LoVo (cell line): Measurements from ENCODE around the gene PPP1R17.
A peak's percentile ranks its signal among the peaks of the same experiment; 100 is the strongest.

Experiments
- DNase-seq: peaks from one replicate; pipeline ENCODE4 v3.0.0-alpha.2; 2016; ENCODE audit warnings: low spot score

The PPP1R17 gene

GRCh38 chr7:31702354-31702753 is 15.3 kb downstream of the PPP1R17 start:
- no peak for DNase-seq

GRCh38 chr7:31705377-31705776 is 18.4 kb downstream of the PPP1R17 start:
- DNase-seq = no peak

- DNase-seq = no peak
Observed at GRCh38 chr7:31707089-31707488, 20.1 kb downstream of the PPP1R17 start.

- no peak for DNase-seq
Observed at GRCh38 chr7:31710171-31710570, 23.2 kb downstream of the PPP1R17 start.

GRCh38 chr7:31716355-31716754 is 29.3 kb downstream of the PPP1R17 start:
- no peak for DNase-seq

GRCh38 chr7:31720366-31720765 is 33.4 kb downstream of the PPP1R17 start:
- no peak for DNase-seq

- DNase-seq = no peak
Observed at GRCh38 chr7:31724696-31725095, 37.7 kb downstream of the PPP1R17 start.

GRCh38 chr7:31729195-31729804 is 42.3 kb downstream of the PPP1R17 start:
- DNase-seq = no peak

- no peak for DNase-seq
Observed at GRCh38 chr7:31734456-31734855, 47.4 kb downstream of the PPP1R17 start.

- DNase-seq = peak; percentile 68
Observed at GRCh38 chr7:31735991-31736982, 49.3 kb downstream of the PPP1R17 start.

- no peak for DNase-seq
Observed at GRCh38 chr7:31741852-31742251, 54.8 kb downstream of the PPP1R17 start.

- DNase-seq = peak; percentile 80
Observed at GRCh38 chr7:31744294-31744874, 57.4 kb downstream of the PPP1R17 start.

GRCh38 chr7:31747553-31747952 is 60.5 kb downstream of the PPP1R17 start:
- DNase-seq = peak; percentile 65

GRCh38 chr7:31748084-31748483 is 61.1 kb downstream of the PPP1R17 start:
- no peak for DNase-seq

GRCh38 chr7:31751726-31752125 is 64.7 kb downstream of the PPP1R17 start:
- no peak for DNase-seq
